SK-N-SH (cell line): ENCODE results near the gene INSYN2A. TPM values are rescaled to one million over a fixed set of nuclear protein-coding genes. Genes with fewer than 3 reads are reported as not detected.

ENCODE experiments used
- CTCF ChIA-PET: fragments of 300-600, 350-600 bp; formaldehyde crosslinking; extraction: SDS; loops from one replicate; lab custom pipeline; 2021; lab: Yijun Ruan, JAX
- POLR2A ChIA-PET: fragments of 350-600 bp; sonication (Branson Sonifier 250); formaldehyde crosslinking; extraction: SDS; loops from one replicate; lab custom pipeline; 2020; ENCODE audit warnings: antibody characterized with exemption, inconsistent platforms; lab: Yijun Ruan, JAX
- DNase-seq: peaks from one replicate; pipeline ENCODE4 v3.0.0; 2012
- H2AFZ ChIP-seq: fragments of 200-600 bp; sonication (generic); 2 replicates; pipeline ENCODE4 v1.8.1; 2016; ENCODE audit warnings: antibody characterized with exemption, mild to moderate bottlenecking, low read depth
- H3F3A ChIP-seq: fragments of 200-600 bp; sonication (generic); replicated peaks from 2 replicates; pipeline ENCODE3; 2016; ENCODE audit warnings: antibody characterized with exemption, mild to moderate bottlenecking; ENCODE audit not compliant: insufficient read depth
- H3K27ac ChIP-seq, 2 experiments: fragments of 200-500 bp in 1 of 2; fragments of 200-600 bp in 1 of 2; sonication (Bioruptor generic) in 1 of 2; sonication (generic), shearing (Covaris generic) in 1 of 2; 2 replicates each; pipeline versions ENCODE4 v1.5.1 to v1.6.1; 2014 to 2016; ENCODE audit warnings: low read depth in 2 of 2, inconsistent platforms in 1 of 2, low read length in 1 of 2, mild to moderate bottlenecking in 1 of 2, mixed read lengths in 1 of 2
- H3K27me3 ChIP-seq: fragments of 200-600 bp; sonication (generic), shearing (Covaris generic); 2 replicates; pipeline ENCODE4 v1.6.1; 2016; ENCODE audit warnings: mixed run types; ENCODE audit not compliant: insufficient read depth
- H3K36me3 ChIP-seq, 2 experiments: fragments of 200-500 bp in 1 of 2; fragments of 200-600 bp in 1 of 2; sonication (Bioruptor generic) in 1 of 2; sonication (generic) in 1 of 2; replicated peaks in 1 of 2; 2 replicates each; pipeline versions ENCODE3 to v1.5.1; 2014 to 2016; ENCODE audit warnings: low read length in 1 of 2, mild to moderate bottlenecking in 1 of 2; ENCODE audit not compliant: insufficient read depth in 2 of 2, control insufficient read depth in 1 of 2
- H3K4me1 ChIP-seq, 2 experiments: fragments of 200-500 bp in 1 of 2; fragments of 200-600 bp in 1 of 2; sonication (Bioruptor generic) in 1 of 2; sonication (generic), shearing (Covaris generic) in 1 of 2; 2 replicates each; pipeline versions ENCODE4 v1.5.1 to v1.6.1; 2014 to 2016; ENCODE audit warnings: low read depth in 1 of 2, low read length in 1 of 2, mixed run types in 1 of 2; ENCODE audit not compliant: insufficient read depth in 2 of 2, control insufficient read depth in 1 of 2
- H3K4me2 ChIP-seq: fragments of 200-600 bp; sonication (generic), shearing (Covaris generic); 2 replicates; pipeline ENCODE4 v1.6.1; 2017; ENCODE audit warnings: mixed run types
- H3K4me3 ChIP-seq, 2 experiments: fragments of 200-500 bp in 1 of 2; fragments of 200-600 bp in 1 of 2; sonication (Bioruptor generic) in 1 of 2; sonication (generic), shearing (Covaris generic) in 1 of 2; 2 replicates each; pipeline versions ENCODE4 v1.5.1 to v1.8.1; 2014 to 2016; ENCODE audit warnings: low read depth in 2 of 2, inconsistent platforms in 1 of 2, low read length in 1 of 2, mild to moderate bottlenecking in 1 of 2, mixed read lengths in 1 of 2, moderate library complexity in 1 of 2
- H3K79me2 ChIP-seq: fragments of 200-600 bp; sonication (generic); 2 replicates; pipeline ENCODE4 v1.8.1; 2017; ENCODE audit warnings: mild to moderate bottlenecking; ENCODE audit not compliant: insufficient read depth
- H3K9ac ChIP-seq: fragments of 200-600 bp; sonication (generic); 2 replicates; pipeline ENCODE4 v1.6.1; 2017; ENCODE audit warnings: mixed run types
- H3K9me2 ChIP-seq: fragments of 200-600 bp; sonication (generic); 2 replicates; pipeline ENCODE4 v1.6.1; 2017; ENCODE audit warnings: mixed run types
- H3K9me3 ChIP-seq: fragments of 200-600 bp; sonication (generic); 2 replicates; pipeline ENCODE4 v1.6.1; 2017; ENCODE audit warnings: mixed run types, mild to moderate bottlenecking, moderate library complexity
- H4K20me1 ChIP-seq: fragments of 200-600 bp; sonication (generic); 2 replicates; pipeline ENCODE4 v1.6.1; 2017; ENCODE audit warnings: mild to moderate bottlenecking, mixed run types; ENCODE audit not compliant: insufficient read depth
- FOSL2 ChIP-seq: IDR thresholded peaks from 2 replicates; pipeline ENCODE4 v1.4.0; 2012; ENCODE audit warnings: low read depth, mild to moderate bottlenecking, moderate library complexity, borderline replicate concordance
- FOXJ3 ChIP-seq: sonication (generic); formaldehyde crosslinking; IDR thresholded peaks from 2 replicates; pipeline ENCODE4 v1.5.1; 2020; ENCODE audit warnings: mild to moderate bottlenecking, missing genetic modification reagents
- JUND ChIP-seq: IDR thresholded peaks from 2 replicates; pipeline ENCODE4 v1.4.0; 2012
- NFIC ChIP-seq: IDR thresholded peaks from 2 replicates; pipeline ENCODE4 v1.4.0; 2012; ENCODE audit warnings: borderline replicate concordance
- PBX3 ChIP-seq: IDR thresholded peaks from 2 replicates; pipeline ENCODE4; 2012
- RAD21 ChIP-seq: IDR thresholded peaks from 2 replicates; pipeline ENCODE4 v1.6.1; 2012; ENCODE audit warnings: mild to moderate bottlenecking, low read length
- RCOR1 ChIP-seq: fragments of 150-350 bp; IDR thresholded peaks from 2 replicates; pipeline ENCODE4 v1.6.1; 2017; ENCODE audit warnings: antibody characterized with exemption, low read length
- RFX5 ChIP-seq: IDR thresholded peaks from 2 replicates; pipeline ENCODE4 v1.6.1; 2012; ENCODE audit warnings: mild to moderate bottlenecking, improper control_type of control experiment, low read length
- TCF12 ChIP-seq: IDR thresholded peaks from 2 replicates; pipeline ENCODE4 v1.4.0; 2012
- USF1 ChIP-seq: IDR thresholded peaks from 2 replicates; pipeline ENCODE4 v1.4.0; 2012; ENCODE audit warnings: low read depth, borderline replicate concordance
- USF2 ChIP-seq: fragments of 150-350 bp; IDR thresholded peaks from 2 replicates; pipeline ENCODE4 v1.6.1; 2017; ENCODE audit warnings: antibody characterized with exemption, low read length, low read depth, borderline replicate concordance
- ZBTB33 ChIP-seq: IDR thresholded peaks from 2 replicates; pipeline ENCODE4 v1.4.0; 2012; ENCODE audit warnings: low read depth, borderline replicate concordance
- WGBS: methylation state at CpG from one replicate; pipeline ENCODE4 v1.1.6; 2017; ENCODE audit warnings: low lambda C conversion rate; 5-methylcytosine and 5-hydroxymethylcytosine counted together
- polyA plus RNA-seq, 3 experiments: library from polyadenylated mRNA; depleted of rRNA; stranded (reverse); fragments of >200 nt; gene quantifications; 2 replicates each; pipeline ENCODE4 v1.2.3, GENCODE V29; 2012

INSYN2A gene
- polyA plus RNA-seq, 1 of the 3 experiments (the other 2 are of a cell fraction): 0.28 TPM

GRCh38 chr10:127149501-127150081 lies 46.8 kb downstream of the INSYN2A start:
- peak overlapping the region in 1 of 2 experiments; percentile 52; a peak in 2 of 4 replicates for H3K4me3 ChIP-seq
- no peak for TF ChIP-seq USF2
- TF ChIP-seq FOXJ3 (CRISPR knock-in tag): no peak
- no peak for TF ChIP-seq RAD21
- TF ChIP-seq USF1: no peak
- TF ChIP-seq PBX3: no peak
- no peak for TF ChIP-seq FOSL2
- TF ChIP-seq NFIC: no peak
- H3K9me3 ChIP-seq: no peaks in the 10 kb centered on the region
- no peaks in the 10 kb centered on the region for H3K9me2 ChIP-seq
- peak overlapping the region; percentile 55; the same call in 1 of the 2 replicates for H3K9ac ChIP-seq
- peak overlapping the region; percentile 16 to 96; a peak in 3 of 4 replicates for H3K27ac ChIP-seq
- DNase-seq: no peak
- ChIA-PET CTCF (no interaction called here), POLR2A (no interaction called here)
- no peaks in the 10 kb centered on the region for H3K79me2 ChIP-seq
- H3K27me3 ChIP-seq: no peaks in the 10 kb centered on the region
- WGBS: 76% methylated on average over 7 of the region's 7 CpGs
- H3K4me1 ChIP-seq: peaks cover 5 to 61% of the 10 kb centered on the region in 2 experiments
- no peaks in the 10 kb centered on the region for H3K36me3 ChIP-seq
- H3F3A ChIP-seq: peaks cover 39% of the 10 kb centered on the region
- H4K20me1 ChIP-seq: no peaks in the 10 kb centered on the region
- no peak overlapping the region for H2AFZ ChIP-seq
- peak overlapping the region; percentile 72 for H3K4me2 ChIP-seq

GRCh38 chr10:127148933-127149220 lies 47.5 kb downstream of the INSYN2A start:
- Histone ChIP-seq H3K9me2 (no peaks in the 10 kb centered on the region), H3K4me2 (peak overlapping the region; percentile 72), H3K27me3 (no peaks in the 10 kb centered on the region), H3K36me3 (no peaks in the 10 kb centered on the region), H3F3A (peaks cover 39% of the 10 kb centered on the region), H3K27ac (peak overlapping the region; percentile 60 to 96; a peak in 3 of 4 replicates), H3K9me3 (no peaks in the 10 kb centered on the region), H3K79me2 (no peaks in the 10 kb centered on the region), H3K9ac (peak overlapping the region; percentile 55; the same call in 1 of the 2 replicates), H3K4me3 (peak overlapping the region; percentile 19 to 52; a peak in 3 of 4 replicates), H3K4me1 (peaks cover 5 to 61% of the 10 kb centered on the region in 2 experiments), H4K20me1 (no peaks in the 10 kb centered on the region), H2AFZ (peak overlapping the region; percentile 15; the same call in 1 of the 2 replicates)
- 3% methylated on average over 2 of the region's 2 CpGs for WGBS
- CTCF ChIA-PET: no interaction called here
- no peak for DNase-seq
- POLR2A ChIA-PET: no interaction called here
- TF ChIP-seq PBX3 (peak; percentile 84), JUND (peak; percentile 31; the same call in 1 of the 2 replicates), RFX5 (no peak), TCF12 (peak; percentile 24; the same call in 1 of the 2 replicates), ZBTB33 (no peak), RCOR1 (no peak), FOSL2 (peak; percentile 52; the same call in 1 of the 2 replicates)
